Midbrain (tissue), 1 donor: ENCODE measurements around the gene ADGRF4.

ENCODE experiments used
- DNase-seq: peaks from one replicate; lab custom pipeline; 2025; lab: John Stamatoyannopoulos, UW

ADGRF4 gene

DNA sequence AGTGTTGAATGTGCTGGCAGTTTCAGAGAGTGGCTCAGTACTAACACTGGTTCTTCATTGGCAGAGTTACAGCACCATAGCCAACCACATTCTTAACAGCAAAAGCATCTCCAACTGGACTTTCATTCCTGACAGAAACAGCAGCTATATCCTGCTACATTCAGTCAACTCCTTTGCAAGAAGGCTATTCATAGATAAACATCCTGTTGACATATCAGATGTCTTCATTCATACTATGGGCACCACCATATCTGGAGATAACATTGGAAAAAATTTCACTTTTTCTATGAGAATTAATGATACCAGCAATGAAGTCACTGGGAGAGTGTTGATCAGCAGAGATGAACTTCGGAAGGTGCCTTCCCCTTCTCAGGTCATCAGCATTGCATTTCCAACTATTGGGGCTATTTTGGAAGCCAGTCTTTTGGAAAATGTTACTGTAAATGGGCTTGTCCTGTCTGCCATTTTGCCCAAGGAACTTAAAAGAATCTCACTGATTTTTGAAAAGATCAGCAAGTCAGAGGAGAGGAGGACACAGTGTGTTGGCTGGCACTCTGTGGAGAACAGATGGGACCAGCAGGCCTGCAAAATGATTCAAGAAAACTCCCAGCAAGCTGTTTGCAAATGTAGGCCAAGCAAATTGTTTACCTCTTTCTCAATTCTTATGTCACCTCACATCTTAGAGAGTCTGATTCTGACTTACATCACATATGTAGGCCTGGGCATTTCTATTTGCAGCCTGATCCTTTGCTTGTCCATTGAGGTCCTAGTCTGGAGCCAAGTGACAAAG lies 17.0 kb upstream of the ADGRF4 start:
- no peak for DNase-seq

DNA sequence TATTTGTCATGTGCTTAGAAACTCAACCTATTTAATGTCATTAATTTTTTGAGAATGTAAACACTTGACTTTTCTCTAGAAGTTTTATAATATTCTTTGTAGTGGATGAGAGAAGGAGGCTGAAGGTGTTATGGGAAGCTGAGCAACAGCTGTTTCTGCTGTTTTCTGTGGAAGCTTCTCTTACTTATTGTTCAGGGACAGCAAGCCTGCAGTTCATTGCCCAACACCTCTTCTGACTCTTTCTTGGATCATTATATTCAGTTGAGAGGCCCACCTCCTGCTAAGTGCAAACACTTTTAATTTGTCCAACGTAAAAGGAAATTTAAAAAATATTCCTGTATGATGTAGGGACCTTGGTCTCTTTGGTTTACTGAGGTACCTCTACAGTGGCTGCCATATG lies 12.0 kb upstream of the ADGRF4 start:
- DNase-seq: no peak

DNA sequence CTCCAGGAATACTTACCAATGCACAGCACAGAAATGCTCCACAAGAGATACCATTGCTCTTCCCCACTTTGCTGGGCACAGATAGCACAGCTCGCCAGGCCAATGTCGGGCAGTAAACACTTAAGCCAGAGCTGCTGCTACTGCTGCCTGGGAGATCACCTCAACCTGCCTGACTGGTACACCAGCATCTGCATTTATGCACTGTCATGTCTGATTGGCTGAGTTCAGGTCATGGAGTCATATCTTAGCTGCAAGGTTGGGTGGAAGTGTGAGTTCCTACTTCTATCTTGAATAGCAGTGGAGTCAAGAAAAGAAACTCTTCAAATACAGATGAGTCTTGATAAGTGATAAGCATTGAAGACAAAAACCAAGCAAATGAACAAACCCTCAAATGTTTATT lies 10.9 kb upstream of the ADGRF4 start:
- no peak for DNase-seq

DNA sequence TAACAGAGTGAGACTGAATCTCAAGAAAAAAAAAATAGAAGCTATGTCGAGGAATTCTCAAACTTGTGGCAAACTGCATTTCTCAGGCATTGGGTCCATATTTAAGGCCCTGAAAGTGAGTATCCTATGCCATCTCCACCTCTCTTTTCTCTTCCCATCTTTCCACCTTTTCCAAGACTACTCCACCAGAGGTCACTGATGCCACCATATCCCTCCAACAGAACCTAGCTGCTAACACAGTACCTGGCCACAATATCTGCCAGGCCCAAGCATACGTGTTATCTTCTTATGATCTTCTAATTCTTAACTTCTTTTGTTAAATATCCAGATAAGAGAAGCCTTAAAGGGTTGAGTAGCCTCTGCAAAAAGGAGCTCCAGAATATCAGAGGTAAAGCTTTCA lies 8.2 kb upstream of the ADGRF4 start:
- no peak for DNase-seq

DNA sequence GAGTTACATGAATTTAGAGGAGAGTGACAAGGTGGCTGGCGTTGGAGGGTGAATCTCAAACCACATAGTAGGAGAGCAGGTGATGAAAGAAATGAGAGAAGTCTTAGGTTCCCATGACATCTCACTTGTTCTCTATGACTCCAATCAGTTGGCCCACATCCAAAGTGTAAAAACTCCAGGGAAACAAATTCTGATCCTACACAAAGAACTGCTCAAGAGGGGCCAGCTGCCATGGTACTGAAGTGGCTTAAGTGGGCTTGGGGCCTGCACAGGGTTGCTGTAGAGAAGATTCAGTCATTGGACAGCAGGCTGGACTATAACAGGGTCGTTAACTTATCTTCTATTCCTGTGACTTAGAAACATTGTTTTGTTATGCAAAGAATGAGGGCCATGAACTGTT lies 7.6 kb upstream of the ADGRF4 start:
- DNase-seq: no peak

DNA sequence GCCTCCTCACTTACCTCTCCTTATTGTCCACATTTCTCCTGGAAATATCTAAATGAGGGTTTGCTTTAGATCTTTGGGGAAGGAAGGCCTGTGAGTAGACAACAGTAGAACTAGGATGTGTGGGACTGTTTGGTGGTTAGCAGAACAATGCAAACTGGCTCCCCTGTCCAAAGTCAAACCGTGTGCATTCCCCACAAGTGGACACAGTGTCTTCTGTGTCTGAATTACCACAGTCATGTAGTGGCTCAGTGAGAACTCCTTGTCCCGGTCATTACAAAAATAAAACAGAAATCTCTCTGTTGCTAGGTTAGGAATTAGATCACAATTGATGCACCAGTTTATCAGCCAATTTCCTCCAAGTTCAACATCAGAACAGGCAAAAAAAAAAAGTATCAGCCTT lies 455 bp upstream of the ADGRF4 start:
- no peak for DNase-seq

DNA sequence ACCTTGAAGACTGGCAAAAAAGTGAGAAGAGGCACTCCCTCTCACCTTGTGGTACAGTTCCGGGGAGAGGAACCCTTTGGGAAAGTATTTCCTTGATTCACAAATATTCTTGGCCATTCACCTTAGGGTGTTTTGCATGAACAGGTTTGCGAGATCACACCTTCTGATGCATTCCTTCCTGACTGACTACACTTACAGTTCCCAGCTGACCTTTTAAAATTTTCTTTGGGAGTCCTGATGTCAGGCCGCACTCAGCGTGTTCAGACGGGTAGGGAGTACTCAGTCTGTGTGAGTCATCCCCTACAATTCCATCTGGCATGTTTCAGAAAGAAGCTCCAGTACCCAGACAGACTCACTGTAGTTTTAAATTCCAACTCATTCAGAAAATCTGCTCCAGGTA lies 1.7 kb downstream of the ADGRF4 start:
- DNase-seq: no peak

DNA sequence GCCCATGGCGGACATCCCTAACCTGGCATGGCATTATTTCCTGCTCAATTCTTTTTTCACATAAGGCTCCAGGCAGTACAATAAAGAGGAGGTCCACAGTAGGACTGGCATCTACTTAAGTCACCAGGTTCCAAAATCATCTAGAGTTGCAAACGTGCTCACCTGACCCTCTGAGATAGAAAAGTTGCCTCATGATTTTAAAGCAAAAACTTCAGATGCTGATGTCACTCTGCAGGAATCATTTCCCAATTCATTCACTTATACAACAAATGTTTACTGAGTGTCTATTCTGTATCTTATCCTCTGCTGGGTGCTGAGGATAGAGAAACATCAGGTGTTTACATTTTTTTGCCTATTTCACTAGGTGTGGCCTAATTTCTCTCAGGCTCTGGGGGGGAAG lies 2.2 kb downstream of the ADGRF4 start:
- no peak for DNase-seq

DNA sequence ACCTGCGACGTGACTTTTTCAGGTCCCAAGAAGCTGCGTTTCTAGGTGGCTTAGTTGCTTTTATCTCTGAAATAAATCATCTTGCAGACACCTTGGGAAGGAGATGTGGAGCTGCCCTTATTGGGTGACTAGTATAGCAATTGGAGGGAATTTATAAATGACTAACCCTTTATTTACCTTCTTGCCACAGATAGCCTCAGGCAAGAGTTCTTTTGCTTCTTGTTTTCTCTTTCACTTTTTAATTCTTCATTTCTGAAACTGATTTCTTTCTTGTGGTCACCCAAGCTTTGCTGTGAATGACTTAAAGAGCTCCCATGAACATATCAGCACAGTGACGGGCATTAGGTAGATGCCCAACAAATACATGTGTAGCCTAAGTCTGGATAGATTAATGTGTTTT lies 3.0 kb downstream of the ADGRF4 start:
- DNase-seq: no peak

DNA sequence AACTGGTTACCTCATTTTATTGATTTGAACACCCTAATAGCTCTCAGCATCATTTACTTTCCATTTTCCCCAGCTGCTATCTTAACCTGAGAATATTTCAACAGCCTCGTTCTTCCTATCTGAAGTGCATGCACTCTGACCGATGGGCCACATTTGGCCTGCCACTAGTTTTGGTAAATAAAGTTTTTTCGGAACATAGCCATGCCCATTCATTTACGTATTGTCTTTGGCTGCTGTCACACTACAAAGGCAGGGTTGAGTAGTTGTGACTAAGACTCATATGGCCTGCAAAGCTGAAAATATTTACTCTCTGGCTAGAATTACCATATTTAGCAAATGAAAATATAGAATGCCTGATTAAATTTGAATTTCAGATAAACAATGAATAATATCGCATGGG lies 10.8 kb downstream of the ADGRF4 start:
- no peak for DNase-seq

DNA sequence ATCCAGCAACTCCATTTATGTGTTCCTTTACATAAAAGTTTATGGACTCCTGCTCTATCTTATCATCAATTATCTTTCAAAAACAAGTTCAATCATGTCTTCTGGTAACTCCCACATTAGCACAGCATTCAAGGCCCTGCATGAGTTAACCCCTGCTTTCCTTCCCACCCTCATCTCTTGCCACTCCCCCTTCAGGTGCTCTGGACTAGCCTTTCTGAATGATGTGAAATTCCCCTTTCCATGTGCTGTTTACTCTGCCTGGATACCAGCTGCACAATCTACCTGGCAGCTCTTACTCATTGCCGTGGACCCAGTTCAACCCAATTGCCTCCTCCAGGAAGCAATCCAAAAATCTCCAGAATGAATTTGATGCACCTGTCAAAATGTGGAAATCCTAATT lies 11.9 kb downstream of the ADGRF4 start:
- no peak for DNase-seq

DNA sequence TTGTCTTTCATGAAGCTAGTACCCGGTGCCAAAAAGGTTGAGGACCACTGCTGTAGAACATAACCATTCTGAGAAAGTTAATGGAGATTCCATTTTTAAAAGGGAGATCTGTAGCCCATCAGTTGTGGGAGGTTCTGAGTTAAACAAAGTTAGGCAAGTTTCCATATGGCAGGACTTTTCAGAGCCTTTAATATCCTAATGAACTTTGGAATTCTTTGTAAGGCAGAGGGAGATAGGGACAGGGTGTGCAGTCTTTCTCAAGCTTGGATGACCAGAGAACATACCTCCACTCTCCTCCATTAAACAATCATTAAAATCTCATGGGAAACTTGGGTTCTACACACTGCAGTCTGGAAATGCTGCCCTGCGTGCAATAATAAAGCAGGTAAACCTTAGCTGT lies 14.8 kb downstream of the ADGRF4 start:
- no peak for DNase-seq

DNA sequence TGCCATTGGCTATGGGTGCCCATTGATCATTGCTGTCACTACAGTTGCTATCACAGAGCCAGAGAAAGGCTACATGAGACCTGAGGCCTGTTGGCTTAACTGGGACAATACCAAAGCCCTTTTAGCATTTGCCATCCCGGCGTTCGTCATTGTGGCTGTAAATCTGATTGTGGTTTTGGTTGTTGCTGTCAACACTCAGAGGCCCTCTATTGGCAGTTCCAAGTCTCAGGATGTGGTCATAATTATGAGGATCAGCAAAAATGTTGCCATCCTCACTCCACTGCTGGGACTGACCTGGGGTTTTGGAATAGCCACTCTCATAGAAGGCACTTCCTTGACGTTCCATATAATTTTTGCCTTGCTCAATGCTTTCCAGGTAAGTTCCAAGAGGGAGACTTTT lies 16.4 kb downstream of the ADGRF4 start:
- DNase-seq: no peak

DNA sequence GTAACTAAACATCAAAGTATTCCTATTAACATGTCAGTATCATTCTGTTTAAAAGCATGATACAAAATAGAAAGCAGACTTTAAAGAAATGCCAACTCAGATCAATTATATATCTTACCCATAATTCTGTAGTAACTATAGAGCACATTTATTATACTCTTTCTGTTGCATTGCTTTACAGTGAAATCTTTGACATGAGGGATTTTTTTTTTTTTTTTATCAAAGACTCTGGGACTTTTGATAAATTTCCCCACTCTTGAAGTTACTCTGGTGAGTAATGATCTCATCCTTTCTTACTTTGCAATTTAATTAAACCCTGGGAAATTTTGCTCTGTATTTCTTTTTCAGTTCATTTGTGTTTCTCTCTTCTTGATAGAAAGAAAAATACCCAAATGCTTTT lies 17.4 kb downstream of the ADGRF4 start:
- no peak for DNase-seq

DNA sequence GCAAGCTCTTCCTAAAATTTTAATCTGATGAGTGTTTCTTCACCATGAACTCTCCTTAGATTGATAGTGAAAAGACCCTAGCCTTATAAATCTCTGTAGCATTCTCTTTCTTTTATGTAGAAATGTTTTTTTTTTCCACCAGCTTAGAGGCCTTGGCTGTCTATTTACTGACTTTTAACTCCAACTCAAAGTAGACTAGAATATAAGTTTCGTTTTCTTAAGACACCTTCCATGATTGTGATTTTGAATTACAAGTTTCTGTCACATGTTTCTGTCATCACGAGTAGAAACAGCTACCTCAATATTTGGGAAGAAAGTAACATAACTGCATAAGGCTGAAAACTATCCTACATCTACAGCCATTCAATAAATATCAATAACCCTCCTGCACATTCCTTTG lies 17.8 kb downstream of the ADGRF4 start:
- no peak for DNase-seq

DNA sequence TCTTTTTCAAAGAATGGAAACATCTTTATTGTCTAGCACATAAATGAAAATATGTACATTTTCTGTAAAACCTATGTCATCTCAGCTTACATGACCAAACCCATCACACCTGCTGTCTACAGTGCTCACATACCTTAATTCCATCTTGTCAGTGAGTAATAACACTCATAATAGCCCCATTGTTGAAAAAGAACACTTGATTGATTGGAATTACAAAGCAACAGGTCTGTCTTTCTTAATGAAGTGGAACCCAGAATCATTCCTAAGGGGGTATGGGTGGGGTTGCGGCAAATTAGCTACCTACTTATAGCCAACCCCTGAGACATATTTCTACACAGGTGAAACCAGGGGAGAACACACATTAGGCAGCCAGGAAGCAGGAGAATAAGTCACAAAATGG lies 20.2 kb downstream of the ADGRF4 start:
- no peak for DNase-seq

DNA sequence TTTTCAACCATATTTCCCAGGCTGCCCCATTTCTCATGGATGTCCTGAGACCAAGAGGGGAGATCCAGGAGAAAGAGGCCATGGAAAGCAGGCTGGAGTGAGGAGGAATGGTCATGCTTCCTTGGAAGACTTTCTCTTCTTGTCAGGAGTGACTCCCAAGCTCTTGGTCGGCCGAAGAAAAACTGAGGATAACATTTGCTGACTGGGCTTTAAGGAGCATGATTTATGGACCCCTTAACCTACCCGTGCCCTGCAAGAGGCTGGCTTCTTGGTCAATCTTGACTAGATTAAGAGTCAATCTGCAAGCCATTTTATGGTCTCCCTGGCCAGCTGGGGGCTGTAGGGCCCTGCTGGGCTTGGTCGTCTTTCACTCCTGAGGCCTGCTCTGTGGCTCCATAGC lies 22.8 kb downstream of the ADGRF4 start:
- no peak for DNase-seq

DNA sequence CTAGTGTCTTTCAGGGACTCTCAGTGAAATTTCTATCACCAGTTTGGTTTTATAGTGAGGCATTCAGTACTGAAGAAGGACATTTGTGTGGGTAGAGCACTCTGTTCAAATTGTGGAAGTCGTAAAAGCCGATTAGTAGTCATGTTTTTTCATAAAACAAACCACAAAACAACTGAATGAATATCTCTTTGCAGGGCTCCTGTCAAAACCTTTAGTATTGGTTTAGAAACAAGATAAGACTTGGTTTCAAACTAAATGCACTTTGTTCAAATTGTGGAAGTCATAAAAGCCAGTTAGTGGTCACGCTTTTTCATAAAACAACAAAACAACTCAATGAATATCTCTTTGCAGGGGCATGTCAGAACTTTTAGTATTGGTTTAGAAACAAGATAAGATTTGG lies 23.8 kb downstream of the ADGRF4 start:
- no peak for DNase-seq

DNA sequence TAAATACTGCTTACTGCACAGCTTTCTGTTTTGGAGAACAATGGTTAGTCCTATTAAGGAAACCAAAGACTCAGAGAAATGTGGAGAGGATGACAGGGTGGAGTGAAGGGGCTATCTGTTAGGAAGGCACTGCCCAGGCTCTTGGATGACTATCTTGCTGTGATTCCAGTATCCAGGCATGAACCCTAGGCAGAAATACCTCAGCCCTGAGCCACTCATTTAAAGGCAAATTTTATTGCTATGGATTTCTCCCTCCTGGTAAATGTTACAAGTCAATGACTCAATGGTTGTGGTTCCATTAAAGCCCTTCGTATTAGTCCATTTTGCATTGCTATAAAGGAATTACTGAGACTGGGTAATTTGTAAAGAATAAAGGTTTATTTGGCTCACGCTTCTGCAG lies 25.9 kb downstream of the ADGRF4 start:
- DNase-seq: no peak

DNA sequence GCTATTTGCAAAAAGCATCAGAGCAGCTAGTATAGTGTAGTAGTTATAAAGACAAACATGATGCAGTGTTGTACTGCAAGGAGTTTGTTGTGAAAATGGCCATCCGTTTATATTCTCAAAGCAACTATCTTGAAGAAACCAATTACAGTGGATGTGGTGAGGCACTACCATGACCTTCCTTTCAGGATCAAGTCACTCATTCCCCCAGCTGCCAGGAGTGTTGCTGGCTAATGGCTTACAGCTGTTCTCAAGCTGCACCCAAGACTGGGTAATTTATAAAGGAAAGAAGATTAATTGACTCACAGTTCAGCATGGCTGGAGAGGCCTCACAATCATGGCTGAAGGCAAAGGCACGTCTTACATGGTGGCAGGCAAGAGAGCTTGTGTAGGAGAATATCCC lies 29.0 kb downstream of the ADGRF4 start:
- DNase-seq: no peak

DNA sequence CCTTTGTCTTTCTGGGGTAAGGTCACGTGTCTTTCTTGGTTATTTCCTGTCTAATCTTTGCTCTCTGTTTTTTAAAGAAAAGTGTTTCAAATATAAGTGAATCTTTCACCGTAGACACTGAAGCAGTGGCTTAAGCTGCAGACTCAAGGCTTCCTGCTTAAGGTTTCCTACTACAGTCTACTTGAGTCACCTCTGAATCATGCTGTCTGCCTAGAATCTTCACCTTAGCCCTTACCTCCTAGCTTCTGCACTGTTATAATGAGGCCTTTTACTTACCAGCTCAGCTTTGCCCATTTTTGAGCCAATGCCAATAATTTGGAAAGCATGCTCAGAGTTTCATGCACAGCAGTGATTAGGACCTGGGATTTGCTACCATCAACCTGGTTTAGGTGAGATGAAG lies 30.6 kb downstream of the ADGRF4 start:
- DNase-seq: no peak

DNA sequence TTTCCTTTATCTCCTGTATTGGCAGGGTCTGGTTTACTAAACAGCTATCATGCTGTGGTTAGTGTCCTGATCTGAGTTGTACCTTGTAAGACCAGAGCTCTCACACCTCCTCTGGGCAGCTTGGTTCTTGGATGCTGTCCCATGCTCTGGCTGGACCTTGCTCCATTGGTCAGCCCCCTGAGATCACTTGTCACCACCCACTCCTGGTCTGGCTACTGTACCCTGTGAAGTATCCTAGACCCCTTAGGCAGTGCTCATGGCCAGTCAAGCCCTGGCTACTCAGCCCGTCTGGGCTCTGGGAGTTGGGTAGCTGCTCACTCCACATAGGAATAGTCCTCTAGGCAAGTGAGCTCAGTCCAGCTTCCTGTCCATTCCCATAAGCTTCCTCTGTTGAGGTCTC lies 31.1 kb downstream of the ADGRF4 start:
- no peak for DNase-seq

DNA sequence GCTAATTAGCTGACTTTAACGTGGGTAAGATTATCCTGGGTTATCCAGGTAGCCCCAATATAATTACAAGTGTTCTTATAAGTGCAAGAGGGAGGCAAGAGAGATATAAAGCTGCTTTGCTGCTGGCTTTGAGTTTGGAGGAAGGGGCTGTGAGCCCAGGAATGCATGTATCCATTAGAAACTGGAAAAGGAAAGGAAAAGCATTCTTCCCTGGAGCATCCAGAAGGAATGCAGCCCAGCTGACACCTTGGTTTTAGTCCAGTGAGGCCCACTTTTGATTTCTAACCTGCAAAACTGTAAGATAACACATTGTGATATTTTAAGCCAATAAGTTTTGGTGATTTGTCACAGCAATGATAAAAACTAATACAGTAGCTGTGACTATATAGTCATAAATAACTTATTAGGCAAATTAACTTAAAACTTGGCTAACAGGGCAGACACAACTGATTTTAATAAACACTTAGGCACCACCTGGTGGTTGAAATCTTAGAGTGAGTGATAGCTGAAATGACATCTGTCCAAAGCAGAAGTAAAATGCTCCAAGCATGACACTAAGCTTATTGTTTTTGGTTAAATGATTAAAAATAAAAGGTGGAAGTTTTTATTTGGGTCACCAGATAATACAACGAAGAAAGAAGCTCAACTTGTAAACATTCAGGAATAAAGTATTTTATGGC lies 35.6 kb downstream of the ADGRF4 start:
- DNase-seq: no peak
